Anterior cingulate cortex (tissue), 58 donors: ENCODE measurements around the gene ZP3.
A peak's percentile ranks its signal among the peaks of the same experiment; 100 is the strongest.
"Not testable (repeated sequence)": the region's sequence is repeated elsewhere in the genome, so short reads cannot be mapped to it uniquely, and the experiment has no call there.

Experiments used
- DNase-seq, 58 donors: peaks; one replicate each; lab custom pipeline; 2025; lab: John Stamatoyannopoulos, UW

ZP3 gene

DNA sequence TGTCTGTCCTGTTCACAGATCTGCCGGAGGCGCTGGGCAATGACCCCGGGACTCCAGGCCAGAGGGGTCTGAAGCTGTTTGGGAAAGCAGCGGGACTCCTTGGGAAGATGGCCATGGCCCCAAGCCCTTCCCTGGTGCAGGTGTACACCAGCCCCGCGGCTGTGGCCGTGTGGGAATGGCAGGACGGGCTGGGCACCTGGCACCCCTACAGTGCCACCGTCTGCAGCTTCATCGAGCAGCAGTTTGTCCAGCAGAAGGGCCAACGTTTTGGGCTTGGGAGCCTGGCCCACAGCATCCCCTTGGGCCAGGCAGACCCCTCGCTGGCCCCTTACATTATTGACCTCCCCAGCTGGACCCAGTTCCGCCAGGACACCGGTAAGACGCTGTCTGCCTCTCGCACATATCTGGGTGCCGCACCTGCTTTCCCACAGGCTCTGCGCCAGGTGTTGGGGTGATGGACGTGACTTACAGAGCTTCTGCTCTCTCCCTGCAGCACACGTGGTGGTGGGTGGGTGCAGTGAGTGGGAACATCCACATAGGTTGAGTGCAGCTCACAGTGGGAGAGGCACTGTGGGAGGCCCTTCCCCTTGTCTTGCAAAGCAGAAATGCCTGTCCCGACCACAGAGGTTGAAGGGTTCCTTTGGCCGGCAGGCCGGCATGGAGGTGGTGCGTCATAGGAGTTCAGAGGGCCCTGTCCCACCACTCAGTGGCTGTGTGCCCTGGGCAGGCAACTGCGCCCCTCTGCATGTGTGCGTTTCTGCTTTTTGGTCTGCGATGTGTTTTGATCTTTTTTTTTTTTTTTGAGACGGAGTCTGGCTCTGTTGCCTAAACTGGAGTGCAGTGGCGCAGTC, 55.9 kb downstream of the ZP3 start:
- DNase-seq, result peak in 1 of 58 donors; percentile 4

DNA sequence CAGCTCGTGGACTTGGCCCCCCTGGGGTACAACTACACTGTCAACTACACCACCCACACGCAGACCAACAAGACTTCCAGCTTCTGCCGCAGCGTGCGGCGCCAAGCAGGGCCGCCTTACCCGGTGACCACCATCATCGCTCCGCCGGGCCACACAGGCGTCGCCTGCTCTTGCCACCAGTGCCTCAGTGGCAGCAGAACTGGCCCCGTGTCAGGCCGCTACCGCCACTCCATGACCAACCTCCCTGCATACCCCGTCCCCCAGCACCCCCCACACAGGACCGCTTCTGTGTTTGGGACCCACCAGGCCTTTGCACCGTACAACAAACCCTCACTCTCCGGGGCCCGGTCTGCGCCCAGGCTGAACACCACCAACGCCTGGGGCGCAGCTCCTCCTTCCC, 57.9 kb downstream of the ZP3 start:
- DNase-seq, result not testable (repeated sequence)

- not testable (repeated sequence) for DNase-seq
Measured at GRCh38 chr7:76483081-76483480, 58.3 kb downstream of the ZP3 start.

DNA sequence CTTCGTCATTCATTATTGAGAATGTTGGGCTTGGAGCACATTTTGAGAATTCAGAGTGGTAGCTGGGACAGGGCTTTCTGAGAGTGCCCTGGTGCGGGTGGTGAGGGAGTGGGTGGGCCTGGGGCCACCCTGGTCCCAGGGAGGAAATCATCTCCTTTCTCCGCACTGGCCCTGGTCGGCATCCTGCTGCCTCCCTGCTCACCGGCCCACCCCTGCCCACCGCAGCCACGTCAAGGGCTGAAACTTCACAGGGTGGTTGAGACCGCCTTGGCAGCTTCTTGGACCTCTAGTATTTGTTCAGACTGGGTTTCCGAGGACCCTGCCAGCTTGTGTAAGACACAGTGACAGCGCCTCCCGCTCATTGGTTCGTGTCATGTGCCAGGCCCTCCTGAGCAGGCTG, 59.7 kb downstream of the ZP3 start:
- DNase-seq, result not testable (repeated sequence)

GRCh38 chr7:76485822-76486610, 61.3 kb downstream of the ZP3 start:
- DNase-seq, result not testable (repeated sequence)

- not testable (repeated sequence) for DNase-seq
Measured at GRCh38 chr7:76486618-76487017, 61.9 kb downstream of the ZP3 start.

- DNase-seq, result not testable (repeated sequence)
Measured at GRCh38 chr7:76487969-76488368, 63.2 kb downstream of the ZP3 start.
